Measurements from ENCODE around the gene ADAMTSL1. TPM values are rescaled to one million over a fixed set of nuclear protein-coding genes. Genes with fewer than 3 reads are reported as not detected.

Gene ADAMTSL1
- total RNA-seq, 6 donors from 2014 or later = 0.44 to 6.4 (median 2.3) TPM; not detected in 1

DNA sequence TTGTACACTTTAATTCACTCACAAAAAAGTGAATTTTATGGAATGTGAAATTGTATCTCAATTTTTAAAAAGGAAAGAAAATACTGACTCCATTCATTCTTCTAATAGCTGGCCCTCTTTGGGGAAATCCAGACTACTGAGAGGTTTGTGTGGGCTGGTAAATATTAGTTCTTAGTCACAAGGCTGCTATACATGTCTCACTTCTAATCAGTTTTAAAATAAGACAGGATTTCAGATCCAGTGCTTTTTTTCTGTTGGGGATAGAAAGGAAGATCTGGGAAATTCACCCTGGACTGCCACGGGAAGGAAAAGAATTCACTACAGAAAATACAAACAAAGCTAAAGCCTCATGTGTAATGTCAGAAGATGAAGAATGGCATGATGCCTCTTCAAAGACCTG lies 32.7 kb upstream of the ADAMTSL1 start:
- Histone ChIP-seq H3K4me1 (peaks cover 0 to 21% (median 11%) of the 10 kb centered on the region in 4 donors), H3K9me3 (no peaks in the 10 kb centered on the region), H3K27me3 (no peaks in the 10 kb centered on the region), H3K36me3 (no peaks in the 10 kb centered on the region), H3K4me3 (no peak overlapping the region), H3K27ac (no peak overlapping the region)
- DNase-seq (no peak), ATAC-seq (ENCODE audit: low FRiP score in 2 of 2) (no peak)
- WGBS, 2 donors = 32 to 34% methylated on average over 1 of the region's 1 CpG
- TF ChIP-seq POLR2A (IDR thresholded peaks at IDR 0.05) = no peak
- no peak for TF ChIP-seq CTCF (IDR thresholded peaks at IDR 0.05)
- no peak for TF ChIP-seq EP300 (IDR thresholded peaks at IDR 0.05)
- no peak for TF ChIP-seq POLR2AphosphoS5 (IDR thresholded peaks at IDR 0.05)

GRCh38 chr9:18442629-18443491 lies 31.1 kb upstream of the ADAMTSL1 start:
- Histone ChIP-seq H3K27me3 (no peaks in the 10 kb centered on the region), H3K4me1 (peaks cover 2 to 13% (median 7%) of the 10 kb centered on the region in 4 donors), H3K9me3 (no peaks in the 10 kb centered on the region), H3K4me3 (no peak overlapping the region), H3K36me3 (no peaks in the 10 kb centered on the region), H3K27ac (no peak overlapping the region)
- TF ChIP-seq CTCF (IDR thresholded peaks at IDR 0.05) (peak; percentile 54 to 77 (median 66)), EP300 (IDR thresholded peaks at IDR 0.05) (no peak), POLR2AphosphoS5 (IDR thresholded peaks at IDR 0.05) (no peak), POLR2A (IDR thresholded peaks at IDR 0.05) (no peak)
- WGBS, 2 donors = 3 to 7% methylated on average over 6 of the region's 6 CpGs
- DNase-seq (peak in 1 of 2 donors; percentile 67), ATAC-seq (ENCODE audit: low FRiP score in 2 of 2) (peak; percentile 79 to 85)

DNA sequence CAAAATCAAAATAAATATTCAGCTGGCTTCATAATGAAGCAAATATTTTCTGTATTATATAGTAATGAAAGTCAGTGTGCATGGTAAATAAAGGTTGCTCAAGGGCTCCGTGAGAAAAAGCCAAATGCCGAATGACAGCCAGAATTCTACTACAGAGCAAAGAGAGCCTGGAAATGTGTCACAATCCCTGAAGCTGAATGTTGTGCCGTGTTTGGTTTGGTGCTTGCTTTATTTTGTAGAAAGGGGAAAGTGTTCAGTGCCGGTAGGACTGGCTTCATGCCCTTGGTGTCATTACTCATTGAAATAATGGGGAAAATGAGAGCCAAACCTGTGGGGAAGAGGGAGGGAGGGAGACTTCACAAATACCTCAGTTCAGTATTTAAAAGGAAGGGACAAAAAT lies 26.8 kb upstream of the ADAMTSL1 start:
- Histone ChIP-seq H3K36me3 (no peaks in the 10 kb centered on the region), H3K4me3 (no peak overlapping the region), H3K27me3 (no peaks in the 10 kb centered on the region), H3K4me1 (peaks cover 0 to 8% (median 0%) of the 10 kb centered on the region in 4 donors), H3K9me3 (no peaks in the 10 kb centered on the region), H3K27ac (peak overlapping the region in 1 of 4 donors; percentile 3)
- peak in 1 of 2 donors; percentile 54 for ATAC-seq (ENCODE audit: low FRiP score in 2 of 2)
- TF ChIP-seq POLR2A (IDR thresholded peaks at IDR 0.05) (no peak), CTCF (IDR thresholded peaks at IDR 0.05) (no peak), POLR2AphosphoS5 (IDR thresholded peaks at IDR 0.05) (no peak), EP300 (IDR thresholded peaks at IDR 0.05) (no peak)
- 56 to 61% methylated on average over 4 of the region's 4 CpGs for WGBS, 2 donors
- DNase-seq = no peak

GRCh38 chr9:18447541-18447940 lies 26.4 kb upstream of the ADAMTSL1 start:
- H3K9me3 ChIP-seq = no peaks in the 10 kb centered on the region
- TF ChIP-seq CTCF (IDR thresholded peaks at IDR 0.05) = no peak
- TF ChIP-seq EP300 (IDR thresholded peaks at IDR 0.05) = no peak
- TF ChIP-seq POLR2A (IDR thresholded peaks at IDR 0.05) = no peak
- no peak for TF ChIP-seq POLR2AphosphoS5 (IDR thresholded peaks at IDR 0.05)
- DNase-seq (no peak), ATAC-seq (ENCODE audit: low FRiP score in 2 of 2) (no peak)
- no peaks in the 10 kb centered on the region for H3K36me3 ChIP-seq
- 72 to 77% methylated on average over 3 of the region's 3 CpGs for WGBS, 2 donors
- peak overlapping the region in 1 of 4 donors; percentile 3 for H3K27ac ChIP-seq
- no peaks in the 10 kb centered on the region for H3K27me3 ChIP-seq
- peaks cover 0 to 8% (median 0%) of the 10 kb centered on the region in 4 donors for H3K4me1 ChIP-seq
- no peak overlapping the region for H3K4me3 ChIP-seq
